MG63 (cell line): ENCODE data around the gene CDH2. TPM values are rescaled to one million over a fixed set of nuclear protein-coding genes. Genes with fewer than 3 reads are reported as not detected.

ENCODE experiments used
- DNase-seq: peaks from one replicate; pipeline ENCODE4 v3.0.0-alpha.2; 2020
- H3K27me3 ChIP-seq: fragments of 250-450 bp; sonication (Bioruptor Pico); 2 replicates; pipeline ENCODE4 v1.5.1; 2020; ENCODE audit warnings: mild to moderate bottlenecking, moderate library complexity
- H3K36me3 ChIP-seq: fragments of 250-450 bp; sonication (Bioruptor Pico); 2 replicates; pipeline ENCODE4 v1.5.1; 2020; ENCODE audit warnings: mild to moderate bottlenecking, moderate library complexity
- H3K4me3 ChIP-seq: fragments of 250-450 bp; sonication (Bioruptor Pico); 2 replicates; pipeline ENCODE4 v1.5.1; 2020; ENCODE audit warnings: mild to moderate bottlenecking, moderate library complexity
- H3K9me3 ChIP-seq: fragments of 250-450 bp; sonication (Bioruptor Pico); 2 replicates; pipeline ENCODE4 v1.5.1; 2020; ENCODE audit warnings: mild to moderate bottlenecking, moderate library complexity
- total RNA-seq: library from RNA; depleted of rRNA; stranded (reverse); fragments of >200 nt; shearing (Covaris generic); gene quantifications from 2 replicates; pipeline ENCODE4 v1.2.3, GENCODE V29; 2014; ENCODE audit warnings: low replicate concordance

The CDH2 gene
- total RNA-seq, 1 experiment from 2014 or later = 19.8 TPM

GRCh38 chr18:28009589-28009988, 167.3 kb downstream of the CDH2 start:
- no peak for DNase-seq
- Histone ChIP-seq H3K36me3 (no peaks in the 10 kb centered on the region), H3K9me3 (no peaks in the 10 kb centered on the region), H3K4me3 (no peak overlapping the region), H3K27me3 (no peaks in the 10 kb centered on the region)

GRCh38 chr18:28007841-28008240, 169.1 kb downstream of the CDH2 start:
- H3K4me3 ChIP-seq = no peak overlapping the region
- DNase-seq = no peak
- no peaks in the 10 kb centered on the region for H3K36me3 ChIP-seq
- no peaks in the 10 kb centered on the region for H3K27me3 ChIP-seq
- H3K9me3 ChIP-seq = no peaks in the 10 kb centered on the region

DNA sequence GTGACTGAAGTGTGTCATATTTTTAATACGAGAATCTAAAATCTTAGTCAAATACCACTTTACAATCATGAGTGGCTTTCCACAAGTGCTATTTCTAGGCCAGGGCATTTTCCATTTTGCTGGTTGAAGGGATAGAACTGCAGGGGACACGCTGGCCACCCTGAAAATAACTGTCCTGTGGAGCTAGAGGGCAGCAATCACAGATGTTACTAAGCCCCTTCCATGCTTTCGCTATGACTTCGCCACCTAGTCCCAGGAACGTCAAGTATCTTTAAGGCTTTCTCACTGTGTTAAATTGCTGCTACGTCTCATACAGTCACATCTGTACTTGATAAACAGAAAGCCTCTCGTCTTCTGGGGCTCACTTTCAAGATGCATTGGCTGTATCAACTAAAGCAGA, 171.8 kb downstream of the CDH2 start:
- no peak overlapping the region for H3K4me3 ChIP-seq
- no peaks in the 10 kb centered on the region for H3K9me3 ChIP-seq
- DNase-seq = no peak
- no peaks in the 10 kb centered on the region for H3K27me3 ChIP-seq
- H3K36me3 ChIP-seq = no peaks in the 10 kb centered on the region

DNA sequence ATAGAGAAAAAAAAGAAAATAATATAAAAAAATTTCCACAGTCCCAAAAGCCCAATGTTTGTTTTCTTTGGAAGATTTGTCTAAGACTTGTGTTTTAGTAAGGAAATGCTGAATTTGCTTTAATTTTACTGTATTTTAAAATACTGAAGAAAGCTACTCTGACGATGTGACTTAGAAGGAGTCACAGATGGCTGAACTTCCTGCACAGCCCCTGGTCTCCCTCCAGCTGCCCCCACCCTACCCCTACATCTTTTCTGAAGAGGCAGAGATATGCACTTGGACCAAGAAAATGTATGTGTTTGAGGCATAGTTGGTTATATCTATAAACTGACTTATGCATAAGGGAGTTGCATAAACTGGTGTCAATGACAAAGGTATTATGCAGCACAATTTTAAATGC, 172.3 kb downstream of the CDH2 start:
- Histone ChIP-seq H3K36me3 (no peaks in the 10 kb centered on the region), H3K9me3 (no peaks in the 10 kb centered on the region), H3K4me3 (no peak overlapping the region), H3K27me3 (no peaks in the 10 kb centered on the region)
- no peak for DNase-seq

DNA sequence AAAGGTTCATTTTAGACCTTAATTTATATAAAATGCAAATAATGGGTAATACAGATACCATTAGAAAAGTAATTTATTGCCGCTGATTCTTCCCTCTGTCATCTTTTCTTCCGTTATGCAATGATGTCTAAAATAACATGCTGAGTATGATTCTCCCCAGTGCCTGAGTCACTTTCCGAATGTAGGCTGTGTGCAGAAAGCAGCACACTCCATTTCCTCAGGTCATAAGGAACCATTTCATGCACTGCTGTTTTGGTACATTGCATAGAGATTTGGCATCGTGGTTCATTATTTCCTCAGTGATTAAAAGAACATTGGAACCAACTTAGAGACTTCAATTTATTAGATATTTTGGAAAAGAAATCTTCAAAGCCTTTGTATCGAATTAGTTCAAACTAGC, 173.5 kb downstream of the CDH2 start:
- Histone ChIP-seq H3K36me3 (no peaks in the 10 kb centered on the region), H3K9me3 (no peaks in the 10 kb centered on the region), H3K27me3 (no peaks in the 10 kb centered on the region), H3K4me3 (no peak overlapping the region)
- DNase-seq = no peak

- Histone ChIP-seq H3K36me3 (no peaks in the 10 kb centered on the region), H3K27me3 (no peaks in the 10 kb centered on the region), H3K9me3 (no peaks in the 10 kb centered on the region), H3K4me3 (no peak overlapping the region)
- no peak for DNase-seq
These were observed 174.1 kb downstream of the CDH2 start for GRCh38 chr18:28002841-28003240.

DNA sequence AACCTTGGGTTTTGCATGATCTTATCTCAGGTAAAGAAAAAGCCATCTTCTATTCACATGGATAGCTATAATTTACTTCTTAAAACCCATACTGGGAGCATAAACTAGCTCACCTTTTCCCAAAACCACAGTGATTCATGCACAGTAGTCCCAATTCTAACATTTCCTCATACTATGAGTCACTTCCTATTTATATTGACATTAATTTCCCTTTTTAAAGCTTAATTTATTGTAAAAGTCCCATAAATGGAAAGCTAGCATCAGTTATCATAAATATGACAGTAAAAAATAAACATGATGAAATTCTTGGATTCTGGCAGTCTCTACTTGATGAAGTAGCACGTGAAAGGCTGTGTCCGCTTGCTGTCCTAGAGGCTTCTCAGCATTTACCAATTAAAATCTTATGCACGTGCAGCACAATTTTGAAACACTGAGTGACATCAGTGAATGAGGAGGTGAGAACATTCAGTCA, 180.1 kb downstream of the CDH2 start:
- no peak for DNase-seq
- Histone ChIP-seq H3K4me3 (no peak overlapping the region), H3K36me3 (no peaks in the 10 kb centered on the region), H3K27me3 (no peaks in the 10 kb centered on the region), H3K9me3 (no peaks in the 10 kb centered on the region)

DNA sequence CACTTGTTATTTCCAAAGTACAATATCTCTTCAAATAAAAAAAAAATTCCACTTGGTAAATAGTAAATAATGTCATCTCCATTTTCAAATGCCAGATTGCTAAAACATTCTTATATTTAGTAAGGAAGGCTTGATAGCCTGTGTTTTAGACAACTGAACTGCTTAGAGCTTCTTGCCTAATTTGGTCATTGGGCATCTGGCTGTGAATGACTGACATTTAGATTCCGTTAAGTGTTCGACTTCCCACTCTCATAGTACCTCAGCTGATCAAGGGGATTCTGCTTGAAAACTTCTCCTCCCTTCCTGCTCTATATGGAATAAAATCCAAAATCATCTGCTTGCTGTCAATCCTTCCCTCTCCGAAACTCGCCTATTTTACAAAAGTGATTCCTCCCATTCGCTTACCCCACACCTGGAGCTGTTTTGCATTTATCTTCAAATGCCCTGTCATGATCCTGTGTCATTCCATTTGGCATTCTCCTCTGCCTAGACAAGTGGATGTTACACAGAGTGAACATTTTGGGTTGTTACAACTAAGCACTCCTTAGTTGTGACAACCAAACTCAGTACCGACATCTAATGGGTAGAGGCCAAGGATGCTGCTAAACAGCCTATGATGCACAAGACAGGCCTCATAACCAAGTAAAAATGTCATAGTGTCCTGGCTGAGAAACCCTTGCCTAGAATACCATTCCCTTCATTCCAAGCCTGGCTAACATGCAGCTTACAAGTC, 181.0 kb downstream of the CDH2 start:
- Histone ChIP-seq H3K36me3 (no peaks in the 10 kb centered on the region), H3K27me3 (no peaks in the 10 kb centered on the region), H3K9me3 (no peaks in the 10 kb centered on the region), H3K4me3 (no peak overlapping the region)
- DNase-seq = no peak

- DNase-seq = no peak
- Histone ChIP-seq H3K9me3 (no peaks in the 10 kb centered on the region), H3K36me3 (no peaks in the 10 kb centered on the region), H3K27me3 (no peaks in the 10 kb centered on the region), H3K4me3 (no peak overlapping the region)
These were observed 182.4 kb downstream of the CDH2 start for GRCh38 chr18:27994571-27994970.

DNA sequence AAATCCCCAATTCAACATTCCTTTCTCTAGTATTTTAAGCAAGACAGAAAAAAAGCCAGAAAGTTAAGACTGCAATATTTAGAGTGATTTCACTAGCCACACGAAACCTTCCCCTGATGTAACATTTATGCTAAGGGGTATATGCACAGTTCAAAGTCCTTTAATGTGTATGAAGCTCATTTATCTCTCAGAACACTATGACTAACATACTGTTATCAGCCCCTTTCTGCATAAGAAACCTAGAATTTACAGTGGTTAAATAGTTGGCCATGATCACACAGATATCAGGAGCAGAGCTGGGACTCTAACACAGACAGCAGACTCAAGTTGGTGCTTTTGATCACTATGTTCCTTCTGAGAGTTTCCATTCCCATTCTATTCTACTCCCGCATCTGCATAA, 185.5 kb downstream of the CDH2 start:
- DNase-seq = no peak
- Histone ChIP-seq H3K4me3 (no peak overlapping the region), H3K9me3 (no peaks in the 10 kb centered on the region), H3K27me3 (no peaks in the 10 kb centered on the region), H3K36me3 (no peaks in the 10 kb centered on the region)

- DNase-seq = no peak
- no peak overlapping the region for H3K4me3 ChIP-seq
- H3K9me3 ChIP-seq = no peaks in the 10 kb centered on the region
- H3K27me3 ChIP-seq = no peaks in the 10 kb centered on the region
- no peaks in the 10 kb centered on the region for H3K36me3 ChIP-seq
These were observed 191.1 kb downstream of the CDH2 start for GRCh38 chr18:27985832-27986231.

DNA sequence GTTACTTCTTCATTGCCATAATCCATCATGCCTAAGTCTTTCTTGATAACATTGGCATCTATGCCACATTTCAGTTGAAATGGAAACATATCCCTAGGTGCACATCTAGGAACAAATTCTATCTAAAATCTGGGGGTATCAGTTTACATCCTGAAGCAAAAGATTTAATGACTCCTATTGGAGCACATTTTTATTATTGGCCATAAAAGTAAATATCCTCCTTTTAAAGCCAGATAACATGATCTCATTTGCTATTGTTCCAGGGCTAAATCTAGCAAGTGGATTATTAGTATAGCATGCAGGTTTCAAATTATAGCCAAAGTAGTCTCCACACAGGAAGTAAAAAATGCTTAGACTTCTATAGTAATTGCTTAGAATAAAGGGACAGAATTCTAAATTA, 193.2 kb downstream of the CDH2 start:
- no peak overlapping the region for H3K4me3 ChIP-seq
- H3K36me3 ChIP-seq = no peaks in the 10 kb centered on the region
- no peaks in the 10 kb centered on the region for H3K9me3 ChIP-seq
- DNase-seq = no peak
- H3K27me3 ChIP-seq = no peaks in the 10 kb centered on the region

DNA sequence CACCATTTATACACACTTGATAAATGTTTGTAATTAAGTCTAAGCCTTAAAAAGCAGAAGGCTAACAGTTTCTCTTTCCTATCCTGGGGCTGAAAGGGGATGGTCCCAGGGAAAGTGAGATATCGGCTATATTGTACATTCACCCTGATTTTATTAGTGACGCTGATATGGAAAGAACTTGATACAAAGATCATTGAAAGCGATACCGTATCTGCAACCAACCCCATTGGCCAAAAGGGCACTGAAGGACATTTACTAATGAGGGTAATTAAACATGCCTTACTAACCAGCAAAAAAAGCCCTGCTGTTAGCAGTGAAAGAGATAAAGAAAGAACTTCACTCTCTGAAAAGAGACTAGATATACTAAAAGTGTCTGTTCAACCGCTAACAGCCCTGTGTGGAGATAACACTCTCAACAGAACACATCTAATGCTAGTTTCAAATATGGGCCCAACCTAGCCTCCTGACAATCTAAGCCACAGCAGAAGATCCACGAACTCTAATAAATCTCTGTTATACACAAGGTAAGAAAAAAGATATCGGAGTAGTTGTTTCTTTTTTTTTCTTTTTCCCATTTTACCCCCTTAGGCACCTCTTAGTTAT, 200.0 kb downstream of the CDH2 start:
- Histone ChIP-seq H3K27me3 (no peaks in the 10 kb centered on the region), H3K36me3 (no peaks in the 10 kb centered on the region), H3K9me3 (no peaks in the 10 kb centered on the region), H3K4me3 (no peak overlapping the region)
- no peak for DNase-seq

DNA sequence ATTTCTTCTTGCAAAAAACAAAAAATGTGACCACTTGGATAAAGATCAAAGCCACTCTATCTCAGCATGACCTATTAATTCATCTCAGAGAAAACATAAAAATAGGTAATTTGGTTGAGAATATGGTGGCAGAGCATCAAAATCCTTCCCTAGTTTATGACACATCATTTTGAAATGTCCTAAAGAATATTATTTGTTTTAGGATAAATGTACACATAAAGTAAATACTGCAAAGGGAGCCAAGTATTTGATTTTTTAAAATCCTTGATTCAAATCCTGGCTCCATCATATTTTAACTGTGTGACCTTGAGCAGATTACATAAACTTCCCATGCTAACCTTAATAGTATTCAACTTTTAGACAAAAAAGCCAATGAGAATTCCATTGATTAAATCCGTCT, 206.6 kb downstream of the CDH2 start:
- Histone ChIP-seq H3K27me3 (no peaks in the 10 kb centered on the region), H3K9me3 (no peaks in the 10 kb centered on the region), H3K4me3 (no peak overlapping the region), H3K36me3 (no peaks in the 10 kb centered on the region)
- no peak for DNase-seq

DNA sequence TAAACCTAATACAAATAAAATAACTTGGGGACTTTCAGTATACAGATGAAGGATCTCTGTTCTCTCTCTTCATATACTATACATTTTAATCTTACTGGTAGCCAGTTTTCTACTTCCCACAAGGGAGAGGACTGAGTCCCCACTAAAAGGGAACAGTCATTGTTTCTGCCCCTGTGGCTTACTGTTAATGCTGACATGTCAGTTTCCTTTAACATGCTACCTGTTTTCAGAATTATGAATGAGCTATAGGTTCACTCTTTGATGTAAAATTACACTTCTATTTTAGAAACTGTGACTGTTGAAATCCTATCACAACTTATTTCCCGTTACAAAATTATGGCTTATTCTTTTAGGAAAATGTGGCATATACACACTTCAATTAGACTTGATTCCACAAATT, 207.7 kb downstream of the CDH2 start:
- no peak overlapping the region for H3K4me3 ChIP-seq
- DNase-seq = no peak
- no peaks in the 10 kb centered on the region for H3K9me3 ChIP-seq
- no peaks in the 10 kb centered on the region for H3K36me3 ChIP-seq
- no peaks in the 10 kb centered on the region for H3K27me3 ChIP-seq

- Histone ChIP-seq H3K36me3 (no peaks in the 10 kb centered on the region), H3K9me3 (no peaks in the 10 kb centered on the region), H3K4me3 (no peak overlapping the region), H3K27me3 (no peaks in the 10 kb centered on the region)
- peak; percentile 3 for DNase-seq
These were observed 208.8 kb downstream of the CDH2 start for GRCh38 chr18:27967913-27968824.

DNA sequence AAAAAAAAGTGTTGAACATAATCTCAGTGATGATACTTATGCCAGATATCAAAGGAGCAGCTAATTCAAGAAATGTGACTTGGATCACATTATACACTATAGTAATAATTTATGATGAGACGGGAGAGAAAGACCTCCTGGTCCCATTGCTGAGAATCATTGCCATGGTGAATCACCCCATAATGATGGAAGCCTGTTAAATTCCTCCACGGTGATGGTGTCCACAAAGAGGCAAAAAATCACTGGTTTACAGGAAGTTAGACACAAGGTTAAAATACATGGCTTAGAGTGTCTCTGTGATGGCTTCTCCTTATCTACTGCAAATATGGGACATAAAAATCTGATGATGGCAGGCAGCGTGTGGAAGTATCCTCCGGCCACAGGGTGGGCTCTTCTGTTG, 210.0 kb downstream of the CDH2 start:
- H3K9me3 ChIP-seq = no peaks in the 10 kb centered on the region
- no peak overlapping the region for H3K4me3 ChIP-seq
- H3K27me3 ChIP-seq = no peaks in the 10 kb centered on the region
- H3K36me3 ChIP-seq = no peaks in the 10 kb centered on the region
- no peak for DNase-seq
